Nephron (organoid): ENCODE data around the gene FAM222B.

Experiments
- H3K27ac Mint-ChIP-seq, 3 experiments: 2 replicates each; pipeline ENCODE4 v1.8.0; 2020; ENCODE audit warnings: mixed read lengths in 3 of 3, mild to moderate bottlenecking in 2 of 3, moderate library complexity in 1 of 3
- H3K27me3 Mint-ChIP-seq: 2 replicates; pipeline ENCODE4 v1.8.0; 2021; ENCODE audit warnings: low read depth, mild to moderate bottlenecking, moderate library complexity, mixed read lengths
- H3K36me3 Mint-ChIP-seq: 2 replicates; pipeline ENCODE4 v1.8.0; 2020; ENCODE audit warnings: low read depth, mixed read lengths
- H3K4me1 Mint-ChIP-seq: 2 replicates; pipeline ENCODE4 v1.8.0; 2020; ENCODE audit warnings: mixed read lengths
- H3K4me3 Mint-ChIP-seq, 3 experiments: 2 replicates each; pipeline ENCODE4 v1.8.0; 2020; ENCODE audit warnings: mild to moderate bottlenecking in 3 of 3, mixed read lengths in 3 of 3, moderate library complexity in 2 of 3
- H3K9me3 Mint-ChIP-seq: 2 replicates; pipeline ENCODE4 v1.8.0; 2020; ENCODE audit warnings: mixed read lengths
- CTCF ChIP-seq, 3 experiments: fragments of 200-600 bp; sonication (generic); IDR thresholded peaks; one replicate each; pipeline ENCODE4 v1.5.0; 2021; ENCODE audit warnings: antibody characterized with exemption in 3 of 3; ENCODE audit not compliant: unreplicated experiment in 3 of 3

The FAM222B gene

GRCh38 chr17:28707339-28707720 lies 135.3 kb downstream of the FAM222B start:
- peaks cover 15% of the 10 kb centered on the region for H3K36me3 Mint-ChIP-seq
- peak overlapping the region in 1 of 3 experiments; percentile 59 for H3K4me3 Mint-ChIP-seq

GRCh38 chr17:28706471-28707338 lies 135.9 kb downstream of the FAM222B start:
- Mint-ChIP-seq H3K27me3 (no peaks in the 10 kb centered on the region), H3K4me3 (peak overlapping the region in 1 of 3 experiments; percentile 59), H3K9me3 (no peaks in the 10 kb centered on the region), H3K36me3 (peaks cover 19% of the 10 kb centered on the region), H3K27ac (peak overlapping the region; percentile 11 to 58 (median 37)), H3K4me1 (peaks cover 9% of the 10 kb centered on the region)
- no peak for TF ChIP-seq CTCF (IDR thresholded peaks at IDR 0.05; ENCODE audit: unreplicated experiment in 3 of 3)

More at GRCh38 chr17:28707339-28707720, 135.3 kb downstream of the FAM222B start:
- no peak for TF ChIP-seq CTCF (IDR thresholded peaks at IDR 0.05; ENCODE audit: unreplicated experiment in 3 of 3)
- H3K27ac Mint-ChIP-seq = peak overlapping the region; percentile 6 to 37 (median 11)
- H3K27me3 Mint-ChIP-seq = no peaks in the 10 kb centered on the region
- H3K4me1 Mint-ChIP-seq = peaks cover 13% of the 10 kb centered on the region
- H3K9me3 Mint-ChIP-seq = no peaks in the 10 kb centered on the region
